EH (cell line): ENCODE data around the gene LRRC25.
"Not testable (repeated sequence)": the region's sequence is repeated elsewhere in the genome, so short reads cannot be mapped to it uniquely, and the experiment has no call there.

ENCODE experiments used
- DNase-seq: peaks from one replicate; pipeline ENCODE4 v3.0.0-alpha.2; 2015; ENCODE audit warnings: low read depth

Gene LRRC25

GRCh38 chr19:18402455-18403248, 5.2 kb upstream of the LRRC25 start:
- not testable (repeated sequence) for DNase-seq

DNA sequence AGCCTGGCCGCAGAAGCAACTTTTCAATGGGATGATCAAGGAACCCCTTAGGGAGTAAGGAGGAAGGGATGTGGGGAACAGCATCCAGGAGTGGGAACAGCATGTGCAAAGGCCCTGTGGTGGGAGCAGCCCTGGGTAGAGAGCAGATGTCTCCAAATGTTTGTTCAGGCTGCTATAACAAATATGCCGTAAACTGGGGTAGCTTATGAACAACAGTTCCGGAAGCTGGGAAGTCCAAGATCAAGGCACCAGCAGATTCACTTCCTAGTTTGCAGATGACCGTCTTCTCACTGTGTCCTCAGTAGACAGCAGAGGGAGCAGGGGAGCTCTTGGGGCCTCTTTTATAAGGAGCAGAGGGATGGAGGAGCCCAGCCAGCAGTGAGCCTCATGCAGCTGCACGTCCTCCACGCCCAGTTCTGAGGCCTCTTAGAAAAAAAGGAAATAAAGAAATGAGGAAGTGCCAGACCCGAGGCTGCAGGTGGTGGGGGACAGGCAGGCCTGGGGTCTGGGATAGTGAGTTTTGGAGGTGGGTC, 4.2 kb upstream of the LRRC25 start:
- DNase-seq: peak; percentile 80

DNA sequence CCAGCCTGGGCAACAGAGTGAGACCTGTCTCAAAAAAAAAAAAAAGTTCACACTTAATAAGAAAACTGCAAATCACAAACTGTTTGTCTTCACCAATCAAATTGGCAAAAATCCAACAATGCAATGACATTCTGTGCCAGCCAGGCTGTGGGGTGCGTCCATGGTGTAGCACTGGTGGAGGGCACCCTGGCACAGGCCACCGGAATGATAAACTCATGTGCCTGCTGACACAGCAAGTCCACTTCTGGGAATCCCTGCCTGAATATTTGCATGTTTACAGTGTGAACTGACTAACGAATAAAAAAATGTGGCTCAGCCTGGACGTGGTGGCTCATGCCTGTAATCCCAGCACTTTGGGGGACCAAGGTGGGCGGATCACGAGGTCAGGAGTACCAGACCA, 1.6 kb upstream of the LRRC25 start:
- peak; percentile 84 for DNase-seq

DNA sequence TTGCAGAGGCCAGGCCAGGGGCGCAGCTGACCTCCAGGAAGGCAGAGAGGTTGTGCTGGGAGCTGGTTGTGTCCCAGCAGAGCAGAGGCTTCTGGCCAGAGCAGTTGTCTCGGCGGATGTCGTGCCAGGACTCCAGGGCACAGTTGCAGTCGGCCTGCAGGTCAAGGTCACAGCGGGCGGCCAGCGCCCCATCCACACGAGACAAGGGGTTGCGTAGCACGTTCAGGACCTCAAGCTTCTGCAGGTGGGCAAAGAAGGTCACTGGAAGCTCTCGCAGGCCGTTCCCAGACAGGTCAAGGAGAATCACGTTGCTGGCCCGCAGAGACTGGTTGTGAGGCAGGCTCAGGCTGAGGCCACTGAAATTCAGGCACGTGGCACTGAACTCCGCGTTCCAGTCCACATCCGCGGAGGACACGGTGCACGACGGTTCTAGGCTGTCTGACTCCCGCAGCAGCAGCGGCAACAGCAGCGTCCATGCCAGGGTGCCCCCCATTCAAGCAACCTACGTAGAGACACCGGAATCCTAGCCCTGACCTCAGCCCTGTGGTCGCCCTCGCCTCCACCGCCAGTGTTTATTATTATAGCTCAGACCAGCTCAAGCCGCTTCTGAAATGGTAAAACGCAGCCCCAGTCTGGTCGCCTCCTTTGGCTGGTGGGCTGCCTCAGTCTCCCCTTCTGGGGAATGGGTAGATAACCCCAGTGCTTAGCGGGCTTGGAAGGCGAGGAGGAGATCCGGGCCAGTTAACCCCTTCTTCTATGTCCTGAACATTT, 766 bp downstream of the LRRC25 start:
- DNase-seq: no peak

DNA sequence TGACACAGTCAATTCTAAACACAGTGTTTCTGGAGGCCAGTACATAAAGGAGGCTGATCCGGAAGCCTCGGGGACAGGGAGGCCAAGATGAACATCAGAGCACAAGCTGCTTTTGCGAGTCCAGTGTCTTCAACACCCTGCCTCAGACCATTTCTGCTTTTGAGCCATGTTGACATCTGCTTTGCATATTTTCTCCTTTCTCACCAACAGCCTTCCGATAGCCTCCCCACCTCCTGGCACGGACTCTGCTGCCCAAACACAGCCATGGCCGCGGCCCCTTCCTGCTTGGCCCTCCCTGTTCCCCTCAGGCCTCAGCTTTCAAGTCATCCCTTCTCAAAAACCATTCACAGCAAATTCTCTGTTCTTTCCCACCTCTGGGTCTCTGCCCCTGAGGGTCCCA, 3.6 kb downstream of the LRRC25 start:
- DNase-seq: no peak

- no peak for DNase-seq
Observed at GRCh38 chr19:18392926-18393325, 4.5 kb downstream of the LRRC25 start.

DNA sequence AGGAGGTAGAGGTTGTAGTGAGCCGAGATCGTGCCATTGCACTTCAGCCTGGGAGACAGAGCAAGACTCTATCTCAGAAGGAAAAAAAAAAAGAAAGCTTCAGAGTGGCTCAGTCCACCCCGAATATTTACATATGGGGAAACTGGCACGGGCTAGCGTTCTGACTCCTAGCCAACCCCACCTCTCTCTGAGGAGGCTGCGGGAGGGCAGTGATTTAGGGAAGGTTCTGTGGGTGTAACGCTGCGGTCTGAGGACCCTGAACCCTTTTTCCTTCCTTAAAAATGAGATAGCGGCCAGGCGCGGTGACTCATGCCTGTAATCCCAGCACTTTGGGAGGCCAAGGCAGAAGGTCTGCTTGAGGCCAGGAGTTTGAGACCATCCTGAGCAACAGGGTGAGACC, 5.0 kb downstream of the LRRC25 start:
- DNase-seq: no peak

DNA sequence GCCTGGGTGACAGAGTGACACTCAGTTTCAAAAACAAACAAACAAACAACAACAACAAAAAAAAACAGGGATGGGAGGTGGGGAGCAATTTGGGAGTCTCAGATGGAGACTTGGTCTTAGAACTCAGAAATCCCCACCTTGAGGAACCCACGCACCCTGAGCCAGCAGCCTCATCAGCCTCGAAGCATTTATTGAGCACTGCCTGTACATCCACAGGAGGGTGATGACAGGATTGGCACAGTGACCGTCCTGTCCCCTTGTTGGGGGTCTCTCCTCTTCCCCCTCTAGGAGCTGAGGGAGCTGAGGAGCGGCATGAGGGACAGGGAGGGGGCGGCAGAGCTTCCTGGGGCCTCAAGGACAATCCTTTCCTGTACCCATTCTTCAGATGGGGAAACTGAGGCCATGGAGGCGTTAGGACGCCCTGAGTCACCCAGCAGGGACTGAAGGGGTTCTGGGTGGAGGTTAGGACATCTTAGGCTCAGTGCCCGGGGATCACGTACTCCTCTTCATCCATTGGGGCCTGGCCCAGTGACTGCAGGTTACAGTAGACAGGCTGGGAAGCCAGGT, 5.8 kb downstream of the LRRC25 start:
- no peak for DNase-seq

- DNase-seq: no peak
Observed at GRCh38 chr19:18390065-18390907, 7.1 kb downstream of the LRRC25 start.

DNA sequence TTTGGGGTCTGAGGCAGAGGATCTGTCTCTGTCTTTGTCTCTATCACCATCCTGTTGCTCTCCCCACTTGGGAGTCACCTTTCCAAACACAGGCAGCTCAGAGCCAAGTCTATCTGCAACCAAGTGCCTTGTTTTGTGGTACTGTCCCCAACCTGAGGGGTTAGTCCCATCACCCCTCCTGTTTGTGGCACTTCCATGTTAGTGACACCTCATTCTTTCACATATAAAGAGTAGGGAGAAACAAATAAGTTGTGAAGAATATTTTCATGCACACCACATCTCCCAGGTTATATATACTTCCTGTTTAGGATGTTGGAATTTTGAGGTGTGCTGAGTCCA, 7.7 kb downstream of the LRRC25 start:
- DNase-seq: no peak

DNA sequence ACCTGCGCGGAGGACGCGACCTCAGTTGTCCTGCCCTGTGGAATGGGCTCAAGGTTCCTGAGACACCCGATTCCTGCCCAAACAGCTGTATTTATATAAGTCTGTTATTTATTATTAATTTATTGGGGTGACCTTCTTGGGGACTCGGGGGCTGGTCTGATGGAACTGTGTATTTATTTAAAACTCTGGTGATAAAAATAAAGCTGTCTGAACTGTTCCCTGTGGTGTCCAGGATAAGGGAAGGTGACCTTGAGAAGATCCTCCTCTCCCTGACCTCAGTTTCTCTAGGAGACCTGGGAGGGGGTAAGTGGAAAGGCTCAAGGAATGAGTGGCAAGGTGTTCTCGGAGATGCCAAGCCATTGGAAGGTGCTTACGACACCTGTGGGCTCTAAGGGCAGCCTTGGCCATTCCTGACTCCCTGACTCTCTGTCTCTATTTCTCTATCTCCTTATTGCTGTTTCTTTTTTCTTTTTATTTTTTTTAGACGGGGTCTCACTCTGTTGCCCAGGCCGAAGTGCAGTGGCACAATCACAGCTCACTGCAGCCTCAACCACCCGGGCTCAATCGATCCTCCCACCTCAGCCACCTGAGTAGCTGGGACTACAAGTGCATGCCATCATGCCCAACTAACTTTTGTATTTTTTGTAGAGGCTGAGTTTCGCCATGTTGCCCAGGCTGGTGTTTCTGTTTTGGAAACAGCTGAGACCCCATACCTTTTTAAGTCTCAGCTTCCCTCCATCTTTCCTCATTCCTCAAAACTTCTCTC, 8.3 kb downstream of the LRRC25 start:
- DNase-seq: no peak

DNA sequence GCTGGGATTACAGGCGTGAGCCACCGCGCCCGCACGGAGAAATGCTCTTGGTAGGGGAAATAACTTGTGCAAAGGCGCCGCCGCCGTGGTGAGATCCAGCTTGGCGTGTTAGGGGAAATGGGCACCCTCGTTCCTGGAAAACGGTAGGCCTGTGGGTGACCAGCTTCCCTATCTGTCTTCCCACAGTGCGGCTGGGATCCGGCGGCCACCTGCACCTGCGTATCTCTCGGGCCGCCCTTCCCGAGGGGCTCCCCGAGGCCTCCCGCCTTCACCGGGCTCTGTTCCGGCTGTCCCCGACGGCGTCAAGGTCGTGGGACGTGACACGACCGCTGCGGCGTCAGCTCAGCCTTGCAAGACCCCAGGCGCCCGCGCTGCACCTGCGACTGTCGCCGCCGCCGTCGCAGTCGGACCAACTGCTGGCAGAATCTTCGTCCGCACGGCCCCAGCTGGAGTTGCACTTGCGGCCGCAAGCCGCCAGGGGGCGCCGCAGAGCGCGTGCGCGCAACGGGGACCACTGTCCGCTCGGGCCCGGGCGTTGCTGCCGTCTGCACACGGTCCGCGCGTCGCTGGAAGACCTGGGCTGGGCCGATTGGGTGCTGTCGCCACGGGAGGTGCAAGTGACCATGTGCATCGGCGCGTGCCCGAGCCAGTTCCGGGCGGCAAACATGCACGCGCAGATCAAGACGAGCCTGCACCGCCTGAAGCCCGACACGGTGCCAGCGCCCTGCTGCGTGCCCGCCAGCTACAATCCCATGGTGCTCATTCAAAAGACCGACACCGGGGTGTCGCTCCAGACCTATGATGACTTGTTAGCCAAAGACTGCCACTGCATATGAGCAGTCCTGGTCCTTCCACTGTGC, 9.1 kb downstream of the LRRC25 start:
- DNase-seq: peak; percentile 71

DNA sequence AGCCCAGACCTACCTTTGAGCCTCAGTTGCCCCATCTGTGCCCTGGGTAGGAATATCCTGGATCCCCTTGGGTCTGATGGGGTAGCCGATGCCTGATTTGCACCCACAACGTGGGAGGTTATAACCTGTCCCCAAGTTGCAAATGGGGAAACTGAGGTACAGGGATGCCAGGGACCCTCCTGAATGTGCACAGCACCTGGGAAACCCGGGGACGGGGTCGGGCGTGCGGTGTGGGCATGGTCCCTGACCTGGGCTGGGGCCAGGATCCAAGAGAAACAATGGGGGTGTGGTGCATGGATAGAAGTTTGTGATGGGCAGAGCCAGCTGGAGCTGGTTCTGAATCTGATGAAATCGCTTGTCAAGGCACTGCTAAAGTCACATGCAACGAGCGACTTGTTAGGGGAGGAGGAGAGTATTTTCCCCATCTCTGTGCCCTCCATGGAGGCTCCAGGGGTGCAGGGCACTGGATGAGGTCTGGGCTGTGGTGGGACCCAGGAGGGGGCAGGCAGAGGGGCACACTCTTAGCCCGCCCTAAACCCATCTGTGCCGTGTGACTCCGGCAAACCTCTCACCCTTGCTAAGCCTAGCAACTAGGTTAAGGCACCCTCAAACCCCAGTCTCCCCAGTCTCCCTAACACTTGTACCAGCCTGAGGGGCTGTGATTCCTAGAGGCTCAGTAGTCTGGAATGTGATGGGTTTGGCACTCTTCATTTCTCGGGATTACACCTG, 10.7 kb downstream of the LRRC25 start:
- peak; percentile 60 for DNase-seq

DNA sequence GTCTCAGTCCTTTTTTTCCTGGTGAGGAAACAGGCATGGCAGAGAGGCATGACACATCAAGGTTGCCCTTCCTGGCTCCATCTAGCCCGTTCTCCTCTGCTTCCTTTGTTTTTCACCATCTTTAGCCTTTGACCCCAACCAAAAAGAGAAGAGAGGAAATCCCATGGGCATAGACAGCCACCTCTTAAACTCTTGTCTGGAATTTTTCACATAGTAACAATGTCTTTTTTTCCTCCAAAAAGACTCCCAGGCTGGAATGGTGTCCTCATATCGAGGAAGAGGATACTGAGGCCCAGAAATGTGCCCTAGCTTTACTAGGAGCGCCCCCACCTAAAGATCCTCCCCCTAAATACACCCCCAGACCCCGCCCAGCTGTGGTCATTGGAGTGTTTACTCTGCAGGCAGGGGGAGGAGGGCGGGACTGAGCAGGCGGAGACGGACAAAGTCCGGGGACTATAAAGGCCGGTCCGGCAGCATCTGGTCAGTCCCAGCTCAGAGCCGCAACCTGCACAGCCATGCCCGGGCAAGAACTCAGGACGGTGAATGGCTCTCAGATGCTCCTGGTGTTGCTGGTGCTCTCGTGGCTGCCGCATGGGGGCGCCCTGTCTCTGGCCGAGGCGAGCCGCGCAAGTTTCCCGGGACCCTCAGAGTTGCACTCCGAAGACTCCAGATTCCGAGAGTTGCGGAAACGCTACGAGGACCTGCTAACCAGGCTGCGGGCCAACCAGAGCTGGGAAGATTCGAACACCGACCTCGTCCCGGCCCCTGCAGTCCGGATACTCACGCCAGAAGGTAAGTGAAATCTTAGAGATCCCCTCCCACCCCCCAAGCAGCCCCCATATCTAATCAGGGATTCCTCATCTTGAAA, 11.5 kb downstream of the LRRC25 start, which contains the start of gene GDF15:
Gene GDF15, plus strand, starts transcription at position 484 of the 868 bp plus-strand sequence. Its CDS starts 32 bp downstream, at position 516.
- peak; percentile 91 for DNase-seq

- DNase-seq: no peak
Observed at GRCh38 chr19:18385359-18385674, 12.1 kb downstream of the LRRC25 start.

GRCh38 chr19:18384775-18385174, 12.6 kb downstream of the LRRC25 start:
- no peak for DNase-seq

DNA sequence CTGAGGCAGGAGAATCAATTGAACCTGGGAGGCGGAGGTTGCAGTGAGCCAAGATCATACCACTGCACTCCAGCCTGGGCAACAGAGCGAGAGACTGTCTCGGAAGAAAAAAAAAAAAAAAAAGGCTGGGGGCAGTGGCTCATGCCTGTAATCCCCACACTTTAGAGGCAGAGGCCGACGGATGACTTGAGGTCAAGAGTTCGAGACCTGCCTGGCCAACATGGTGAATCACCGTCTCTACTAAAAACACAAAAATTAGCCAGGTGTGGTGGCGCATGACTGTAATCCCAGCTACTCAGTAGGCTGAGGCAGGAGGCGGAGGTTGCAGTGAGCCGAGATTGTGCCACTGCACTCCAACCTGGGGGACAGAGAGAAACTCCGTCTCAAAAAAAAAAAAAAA, 13.8 kb downstream of the LRRC25 start:
- DNase-seq: not testable (repeated sequence)

- no peak for DNase-seq
Observed at GRCh38 chr19:18380843-18381242, 16.6 kb downstream of the LRRC25 start.
